ENCODE measurements around the gene CCDC33.

GRCh38 chr15:74208496-74208895, 27.6 kb upstream of the CCDC33 start:
- TF ChIP-seq EZH2 (IDR thresholded peaks at IDR 0.05; ENCODE audit: borderline replicate concordance, low read depth, low read length, severe bottlenecking) = no peak
- TF ChIP-seq CTCF (IDR thresholded peaks at IDR 0.05; ENCODE audit: borderline replicate concordance, extremely low read depth, low read length, poor library complexity, severe bottlenecking) = no peak

Data from DND-41 (cell line).